ENCODE results near the gene TPPP3. TPM values are rescaled to one million over a fixed set of nuclear protein-coding genes. Genes with fewer than 3 reads are reported as not detected.

Gene TPPP3
- total and polyA plus RNA-seq, 2 donors (not counting 1 experiment from before 2014, with no cell fraction given): 0.31 TPM; not detected in 1

DNA sequence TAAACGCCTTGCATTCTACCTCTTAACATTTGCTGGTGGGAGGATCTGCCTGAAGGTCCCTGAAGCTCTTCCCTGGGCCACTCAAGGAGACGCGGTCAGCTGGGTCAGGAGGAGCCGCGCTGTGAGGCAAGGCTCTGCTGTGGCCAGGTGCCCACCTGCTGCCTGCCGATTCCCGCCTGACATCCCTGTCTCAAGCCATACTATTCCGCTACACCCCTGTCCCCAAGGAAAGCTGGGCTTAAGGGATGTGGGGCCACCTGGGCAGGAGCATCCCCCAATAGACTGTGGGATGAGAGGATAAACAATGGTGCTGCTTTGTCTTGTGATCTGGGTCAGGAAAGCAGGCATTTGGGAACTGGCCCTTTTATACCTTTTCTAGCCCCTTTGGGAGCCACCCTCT is 5.1 kb downstream of the TPPP3 start:
- Histone ChIP-seq H3K9ac (ENCODE audit: low read length) (no peak overlapping the region), H3K4me3 (ENCODE audit: control extremely low read depth in 1 of 5, extremely low read depth in 1 of 5, insufficient read depth in 1 of 5, low read depth in 2 of 5, low read length in 4 of 5) (no peak overlapping the region), H3K4me1 (ENCODE audit: control insufficient read depth in 2 of 2, insufficient read depth in 2 of 2, low read length in 2 of 2) (peaks cover 14 to 15% of the 10 kb centered on the region in 2 donors), H2AFZ (ENCODE audit: insufficient read depth, low read depth, low read length, poor library complexity, severe bottlenecking) (no peak overlapping the region), H3K79me2 (ENCODE audit: control insufficient read depth, insufficient read depth, low read length) (no peaks in the 10 kb centered on the region), H4K20me1 (ENCODE audit: control insufficient read depth, insufficient read depth, low read length, poor library complexity, severe bottlenecking) (no peaks in the 10 kb centered on the region), H3K9me3 (ENCODE audit: control extremely low read depth in 1 of 3, control insufficient read depth in 2 of 3, insufficient read depth in 1 of 3, low read length in 2 of 3) (peaks cover 0 to 8% (median 0%) of the 10 kb centered on the region in 3 donors), H3K36me3 (replicated peaks in 1 of 2; ENCODE audit: control extremely low read depth in 1 of 2, control insufficient read depth in 1 of 2, extremely low read depth in 1 of 2, insufficient read depth in 2 of 2, low read length in 1 of 2) (no peaks in the 10 kb centered on the region), H3K4me2 (replicated peaks; ENCODE audit: low read depth, low read length, poor library complexity, severe bottlenecking) (no peak overlapping the region), H3K27me3 (replicated peaks in 1 of 4; ENCODE audit: control extremely low read depth in 1 of 4, control insufficient read depth in 3 of 4, insufficient read depth in 4 of 4, low read length in 3 of 4) (peaks cover 0 to 11% (median 10%) of the 10 kb centered on the region in 4 experiments), H3K27ac (ENCODE audit: low read length in 2 of 2) (no peak overlapping the region)
- H3K27me3 Mint-ChIP-seq: peaks cover 22% of the 10 kb centered on the region
- no peaks in the 10 kb centered on the region for H3K9me3 Mint-ChIP-seq (ENCODE audit: insufficient read depth)
- peaks cover 18% of the 10 kb centered on the region for H3K4me1 Mint-ChIP-seq
- no peak overlapping the region for H3K27ac Mint-ChIP-seq
- intact Hi-C loops (cut with micrococcal nuclease): no loop called here
- no peak for DNase-seq
- TF ChIP-seq, protein P1, sequence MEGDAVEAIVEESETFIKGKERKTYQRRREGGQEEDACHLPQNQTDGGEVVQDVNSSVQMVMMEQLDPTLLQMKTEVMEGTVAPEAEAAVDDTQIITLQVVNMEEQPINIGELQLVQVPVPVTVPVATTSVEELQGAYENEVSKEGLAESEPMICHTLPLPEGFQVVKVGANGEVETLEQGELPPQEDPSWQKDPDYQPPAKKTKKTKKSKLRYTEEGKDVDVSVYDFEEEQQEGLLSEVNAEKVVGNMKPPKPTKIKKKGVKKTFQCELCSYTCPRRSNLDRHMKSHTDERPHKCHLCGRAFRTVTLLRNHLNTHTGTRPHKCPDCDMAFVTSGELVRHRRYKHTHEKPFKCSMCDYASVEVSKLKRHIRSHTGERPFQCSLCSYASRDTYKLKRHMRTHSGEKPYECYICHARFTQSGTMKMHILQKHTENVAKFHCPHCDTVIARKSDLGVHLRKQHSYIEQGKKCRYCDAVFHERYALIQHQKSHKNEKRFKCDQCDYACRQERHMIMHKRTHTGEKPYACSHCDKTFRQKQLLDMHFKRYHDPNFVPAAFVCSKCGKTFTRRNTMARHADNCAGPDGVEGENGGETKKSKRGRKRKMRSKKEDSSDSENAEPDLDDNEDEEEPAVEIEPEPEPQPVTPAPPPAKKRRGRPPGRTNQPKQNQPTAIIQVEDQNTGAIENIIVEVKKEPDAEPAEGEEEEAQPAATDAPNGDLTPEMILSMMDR (IDR thresholded peaks at IDR 0.05): no peak
- TF ChIP-seq EZH2 (IDR thresholded peaks at IDR 0.05; ENCODE audit: borderline replicate concordance, insufficient read depth, low read depth, low read length, poor library complexity, severe bottlenecking): no peak
- CTCF ChIA-PET: interaction anchor here (1.0 kb wide), 1 partner anchor 78 kb away, joined by 3 read pairs; no protein-coding TSS in a partner anchor
- POLR2A ChIA-PET: no interaction called here
- H3K4me3 Mint-ChIP-seq: no peak overlapping the region
- no peak for ATAC-seq (ENCODE audit: low read depth)
- 100% methylated on average over 3 of the region's 8 CpGs for WGBS (ENCODE audit: insufficient coverage)

DNA sequence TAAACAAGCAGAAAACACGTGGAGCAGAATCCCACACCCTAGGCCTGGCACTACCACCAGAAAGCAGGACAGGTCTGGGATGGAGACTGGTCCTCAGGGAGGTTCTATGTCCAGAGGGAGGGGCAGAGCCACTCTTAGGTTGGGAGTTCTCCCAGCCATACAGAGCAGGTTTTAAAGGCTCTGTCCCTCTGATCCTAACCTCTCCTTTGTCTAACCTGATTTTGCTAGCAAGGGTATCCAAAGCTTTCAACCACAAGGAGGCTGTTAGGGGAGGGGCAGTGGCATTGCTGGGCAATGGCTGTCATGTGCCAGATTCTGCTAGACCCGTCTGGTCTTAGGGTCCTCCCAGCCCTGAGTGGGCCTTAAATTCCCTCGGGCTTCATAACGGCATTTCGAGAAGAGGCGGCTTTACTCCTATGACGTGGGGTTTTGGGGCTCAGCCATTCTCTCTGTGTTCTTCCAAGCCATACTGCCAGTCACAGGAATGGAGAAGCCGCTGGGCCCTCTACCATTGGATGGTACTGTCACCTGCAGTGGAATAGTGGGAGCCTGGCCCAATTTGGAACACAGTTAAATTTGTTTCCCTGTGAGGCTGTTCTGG is 5.7 kb downstream of the TPPP3 start:
- H3K4me3 Mint-ChIP-seq: no peak overlapping the region
- no peak for ATAC-seq (ENCODE audit: low read depth)
- CTCF ChIA-PET: interaction anchor here (1.0 to 1.5 kb wide), 2 partner anchors 11 to 79 kb away, joined by 3 to 4 read pairs; no protein-coding TSS in a partner anchor

More for the DNA sequence above, 5.7 kb downstream of the TPPP3 start:
- Histone ChIP-seq H3K27ac (ENCODE audit: low read length in 2 of 2) (no peak overlapping the region), H3K36me3 (replicated peaks in 1 of 2; ENCODE audit: control extremely low read depth in 1 of 2, control insufficient read depth in 1 of 2, extremely low read depth in 1 of 2, insufficient read depth in 2 of 2, low read length in 1 of 2) (no peaks in the 10 kb centered on the region), H2AFZ (ENCODE audit: insufficient read depth, low read depth, low read length, poor library complexity, severe bottlenecking) (no peak overlapping the region), H3K4me1 (ENCODE audit: control insufficient read depth in 2 of 2, insufficient read depth in 2 of 2, low read length in 2 of 2) (peaks cover 8 to 12% of the 10 kb centered on the region in 2 donors), H3K4me3 (ENCODE audit: control extremely low read depth in 1 of 5, extremely low read depth in 1 of 5, insufficient read depth in 1 of 5, low read depth in 2 of 5, low read length in 4 of 5) (no peak overlapping the region), H3K79me2 (ENCODE audit: control insufficient read depth, insufficient read depth, low read length) (no peaks in the 10 kb centered on the region), H4K20me1 (ENCODE audit: control insufficient read depth, insufficient read depth, low read length, poor library complexity, severe bottlenecking) (no peaks in the 10 kb centered on the region), H3K9ac (ENCODE audit: low read length) (no peak overlapping the region), H3K9me3 (ENCODE audit: control extremely low read depth in 1 of 3, control insufficient read depth in 2 of 3, insufficient read depth in 1 of 3, low read length in 2 of 3) (peaks cover 0 to 3% (median 0%) of the 10 kb centered on the region in 3 donors), H3K4me2 (replicated peaks; ENCODE audit: low read depth, low read length, poor library complexity, severe bottlenecking) (no peak overlapping the region), H3K27me3 (replicated peaks in 1 of 4; ENCODE audit: control extremely low read depth in 1 of 4, control insufficient read depth in 3 of 4, insufficient read depth in 4 of 4, low read length in 3 of 4) (peaks cover 0 to 5% (median 4%) of the 10 kb centered on the region in 4 experiments)
- WGBS (ENCODE audit: insufficient coverage): 95% methylated on average over 8 of the region's 8 CpGs
- intact Hi-C loops (cut with micrococcal nuclease): no loop called here
- H3K4me1 Mint-ChIP-seq: peaks cover 17% of the 10 kb centered on the region
- no peak for DNase-seq
- no peak overlapping the region for H3K27ac Mint-ChIP-seq
- H3K9me3 Mint-ChIP-seq (ENCODE audit: insufficient read depth): no peaks in the 10 kb centered on the region
- POLR2A ChIA-PET: no interaction called here
- TF ChIP-seq EZH2 (IDR thresholded peaks at IDR 0.05; ENCODE audit: borderline replicate concordance, insufficient read depth, low read depth, low read length, poor library complexity, severe bottlenecking): no peak
- H3K27me3 Mint-ChIP-seq: peaks cover 18% of the 10 kb centered on the region

Data from B cell (primary cell).